IPS DF 19.7 (cell line): ENCODE measurements around the gene CD69.

Source experiments
- DNase-seq: peaks from one replicate; pipeline ENCODE4 v3.0.0-alpha.2; 2013; ENCODE audit warnings: low read depth, low spot score

The CD69 gene

GRCh38 chr12:9781360-9781759 lies 20.7 kb upstream of the CD69 start:
- DNase-seq, result no peak

- DNase-seq, result no peak
Measured at GRCh38 chr12:9779209-9779608, 18.5 kb upstream of the CD69 start.

- no peak for DNase-seq
Measured at GRCh38 chr12:9776781-9777180, 16.1 kb upstream of the CD69 start.

GRCh38 chr12:9773216-9773877 lies 12.6 kb upstream of the CD69 start:
- no peak for DNase-seq

GRCh38 chr12:9763025-9763424 lies 2.3 kb upstream of the CD69 start:
- no peak for DNase-seq

- no peak for DNase-seq
Measured at GRCh38 chr12:9762369-9762768, 1.7 kb upstream of the CD69 start.

- no peak for DNase-seq
Measured at GRCh38 chr12:9761419-9761781, 699 bp upstream of the CD69 start.

GRCh38 chr12:9760120-9760519 lies 581 bp downstream of the CD69 start:
- DNase-seq, result no peak

- DNase-seq, result no peak
Measured at GRCh38 chr12:9759694-9760093, 1.0 kb downstream of the CD69 start.

- DNase-seq, result no peak
Measured at GRCh38 chr12:9758119-9758518, 2.6 kb downstream of the CD69 start.

- DNase-seq, result no peak
Measured at GRCh38 chr12:9757433-9758025, 3.2 kb downstream of the CD69 start.

- no peak for DNase-seq
Measured at GRCh38 chr12:9756706-9757105, 4.0 kb downstream of the CD69 start.

- no peak for DNase-seq
Measured at GRCh38 chr12:9756170-9756569, 4.5 kb downstream of the CD69 start.

GRCh38 chr12:9755567-9755966 lies 5.1 kb downstream of the CD69 start:
- no peak for DNase-seq

GRCh38 chr12:9755035-9755434 lies 5.7 kb downstream of the CD69 start:
- DNase-seq, result no peak

- no peak for DNase-seq
Measured at GRCh38 chr12:9754099-9754927, 6.4 kb downstream of the CD69 start.

GRCh38 chr12:9753498-9753897 lies 7.2 kb downstream of the CD69 start:
- DNase-seq, result no peak

GRCh38 chr12:9753073-9753472 lies 7.6 kb downstream of the CD69 start:
- no peak for DNase-seq

GRCh38 chr12:9752145-9752933 lies 8.4 kb downstream of the CD69 start:
- DNase-seq, result no peak

- DNase-seq, result no peak
Measured at GRCh38 chr12:9751204-9752144, 9.2 kb downstream of the CD69 start.
